ENCODE data around the gene RBFOX2.
"Not testable (repeated sequence)": the region's sequence is repeated elsewhere in the genome, so short reads cannot be mapped to it uniquely, and the experiment has no call there.

The RBFOX2 gene

DNA sequence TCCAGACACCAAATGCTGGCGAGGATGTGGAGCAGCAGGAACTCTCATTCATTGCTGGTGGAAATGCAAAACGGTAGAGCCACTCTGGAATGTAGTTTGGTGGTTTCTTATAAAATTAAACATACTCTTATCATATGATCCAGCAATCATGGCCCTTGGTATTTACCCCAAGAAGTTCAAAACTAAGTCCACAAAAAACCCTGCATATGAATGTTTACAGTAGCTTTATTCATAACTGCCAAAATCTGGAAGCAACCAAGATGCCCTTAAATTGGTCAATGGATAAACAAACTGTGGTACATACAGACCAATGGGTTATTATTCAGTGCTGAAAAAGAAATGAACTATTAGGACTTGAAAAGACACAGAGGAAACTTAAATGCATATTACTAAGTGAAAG is 223.2 kb downstream of the RBFOX2 start:
- Histone ChIP-seq H3K27ac (ENCODE audit: poor library complexity, severe bottlenecking) (no peak overlapping the region), H3K36me3 (ENCODE audit: low read depth) (peaks cover 89% of the 10 kb centered on the region), H3K9me3 (ENCODE audit: severe bottlenecking) (no peaks in the 10 kb centered on the region), H3K27me3 (ENCODE audit: insufficient read depth, poor library complexity, severe bottlenecking) (no peaks in the 10 kb centered on the region), H3K4me3 (ENCODE audit: severe bottlenecking) (no peak overlapping the region), H3K4me1 (ENCODE audit: insufficient read depth, poor library complexity, severe bottlenecking) (peaks cover 6% of the 10 kb centered on the region)
- ATAC-seq (ENCODE audit: low read depth) = no peak
- TF ChIP-seq, protein P1, sequence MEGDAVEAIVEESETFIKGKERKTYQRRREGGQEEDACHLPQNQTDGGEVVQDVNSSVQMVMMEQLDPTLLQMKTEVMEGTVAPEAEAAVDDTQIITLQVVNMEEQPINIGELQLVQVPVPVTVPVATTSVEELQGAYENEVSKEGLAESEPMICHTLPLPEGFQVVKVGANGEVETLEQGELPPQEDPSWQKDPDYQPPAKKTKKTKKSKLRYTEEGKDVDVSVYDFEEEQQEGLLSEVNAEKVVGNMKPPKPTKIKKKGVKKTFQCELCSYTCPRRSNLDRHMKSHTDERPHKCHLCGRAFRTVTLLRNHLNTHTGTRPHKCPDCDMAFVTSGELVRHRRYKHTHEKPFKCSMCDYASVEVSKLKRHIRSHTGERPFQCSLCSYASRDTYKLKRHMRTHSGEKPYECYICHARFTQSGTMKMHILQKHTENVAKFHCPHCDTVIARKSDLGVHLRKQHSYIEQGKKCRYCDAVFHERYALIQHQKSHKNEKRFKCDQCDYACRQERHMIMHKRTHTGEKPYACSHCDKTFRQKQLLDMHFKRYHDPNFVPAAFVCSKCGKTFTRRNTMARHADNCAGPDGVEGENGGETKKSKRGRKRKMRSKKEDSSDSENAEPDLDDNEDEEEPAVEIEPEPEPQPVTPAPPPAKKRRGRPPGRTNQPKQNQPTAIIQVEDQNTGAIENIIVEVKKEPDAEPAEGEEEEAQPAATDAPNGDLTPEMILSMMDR (IDR thresholded peaks at IDR 0.05; ENCODE audit: poor library complexity, severe bottlenecking) = no peak
- DNase-seq (ENCODE audit: low spot score) = no peak

DNA sequence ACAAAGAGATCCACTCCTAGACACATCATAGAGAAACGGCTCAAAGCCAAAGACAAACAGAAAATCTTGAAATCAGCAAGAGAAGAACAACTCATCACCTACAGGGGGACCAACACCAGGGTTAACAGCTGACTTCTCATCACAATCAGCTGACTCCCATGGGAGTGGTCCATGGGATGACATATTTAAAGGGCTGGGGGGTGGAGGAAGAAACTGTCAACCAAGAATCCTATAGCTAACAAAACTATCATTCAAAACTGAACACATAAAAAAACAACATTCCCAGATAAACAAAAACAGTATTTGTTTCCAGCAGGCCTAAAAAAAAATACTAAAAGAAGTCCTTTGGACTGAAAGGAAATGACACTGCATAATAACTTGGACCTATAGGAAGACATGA is 224.2 kb downstream of the RBFOX2 start:
- peaks cover 6% of the 10 kb centered on the region for H3K4me1 ChIP-seq (ENCODE audit: insufficient read depth, poor library complexity, severe bottlenecking)
- no peak overlapping the region for H3K4me3 ChIP-seq (ENCODE audit: severe bottlenecking)
- no peaks in the 10 kb centered on the region for H3K9me3 ChIP-seq (ENCODE audit: severe bottlenecking)
- TF ChIP-seq, protein P1 (IDR thresholded peaks at IDR 0.05; ENCODE audit: poor library complexity, severe bottlenecking) = no peak
- H3K36me3 ChIP-seq (ENCODE audit: low read depth) = peaks cover 79% of the 10 kb centered on the region
- ATAC-seq (ENCODE audit: low read depth) (no peak), DNase-seq (ENCODE audit: low spot score) (no peak)
- H3K27ac ChIP-seq (ENCODE audit: poor library complexity, severe bottlenecking) = no peak overlapping the region
- no peaks in the 10 kb centered on the region for H3K27me3 ChIP-seq (ENCODE audit: insufficient read depth, poor library complexity, severe bottlenecking)

DNA sequence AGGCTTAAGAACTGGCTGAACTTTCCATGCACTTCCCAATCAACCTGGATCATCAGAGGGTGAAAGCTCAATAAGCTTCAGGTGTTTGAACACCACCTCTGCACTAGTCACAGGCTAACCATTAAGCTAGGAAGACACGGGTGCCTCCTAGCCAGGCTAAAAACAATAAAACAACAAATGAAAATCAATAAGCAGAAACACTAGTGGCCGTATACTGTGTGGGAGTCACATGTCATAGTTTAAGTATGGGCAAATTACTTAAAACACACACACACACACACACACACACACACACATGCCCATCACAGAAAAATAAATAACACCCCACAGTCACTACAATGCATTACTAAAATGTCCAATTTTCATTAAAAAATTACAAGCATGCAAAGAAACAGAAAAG is 225.7 kb downstream of the RBFOX2 start:
- TF ChIP-seq, protein P1 (IDR thresholded peaks at IDR 0.05; ENCODE audit: poor library complexity, severe bottlenecking) = no peak
- no peak for ATAC-seq (ENCODE audit: low read depth)
- no peaks in the 10 kb centered on the region for H3K9me3 ChIP-seq (ENCODE audit: severe bottlenecking)

DNA sequence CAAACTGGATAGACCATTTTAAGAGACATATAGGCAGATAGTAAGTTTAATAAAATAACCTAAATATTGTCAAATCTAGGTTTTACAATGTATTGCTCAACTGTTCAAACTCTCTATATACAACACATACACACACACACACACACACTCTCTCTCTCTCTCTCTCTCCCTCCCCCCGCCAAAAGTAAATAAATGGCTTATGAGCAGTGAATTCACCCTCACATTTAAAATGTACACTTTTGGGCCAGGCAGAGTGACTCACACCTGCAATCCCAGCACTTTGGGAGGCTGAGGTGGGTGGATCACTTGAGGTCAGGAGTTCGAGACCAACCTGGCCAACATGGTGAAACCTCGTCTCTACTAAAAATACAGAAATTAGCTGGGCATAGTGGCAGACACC is 227.3 kb downstream of the RBFOX2 start:
- H3K36me3 ChIP-seq (ENCODE audit: low read depth) = peaks cover 56% of the 10 kb centered on the region
- not testable (repeated sequence) for H3K9me3 ChIP-seq (ENCODE audit: severe bottlenecking); H3K27me3 ChIP-seq (ENCODE audit: insufficient read depth, poor library complexity, severe bottlenecking); H3K4me3 ChIP-seq (ENCODE audit: severe bottlenecking); DNase-seq (ENCODE audit: low spot score); ATAC-seq (ENCODE audit: low read depth); H3K27ac ChIP-seq (ENCODE audit: poor library complexity, severe bottlenecking); H3K4me1 ChIP-seq (ENCODE audit: insufficient read depth, poor library complexity, severe bottlenecking)

More for the DNA sequence above, 225.7 kb downstream of the RBFOX2 start:
- peaks cover 72% of the 10 kb centered on the region for H3K36me3 ChIP-seq (ENCODE audit: low read depth)
- no peaks in the 10 kb centered on the region for H3K27me3 ChIP-seq (ENCODE audit: insufficient read depth, poor library complexity, severe bottlenecking)
- H3K27ac ChIP-seq (ENCODE audit: poor library complexity, severe bottlenecking) = no peak overlapping the region
- H3K4me3 ChIP-seq (ENCODE audit: severe bottlenecking) = no peak overlapping the region
- DNase-seq (ENCODE audit: low spot score) = no peak
- peaks cover 6% of the 10 kb centered on the region for H3K4me1 ChIP-seq (ENCODE audit: insufficient read depth, poor library complexity, severe bottlenecking)

DNA sequence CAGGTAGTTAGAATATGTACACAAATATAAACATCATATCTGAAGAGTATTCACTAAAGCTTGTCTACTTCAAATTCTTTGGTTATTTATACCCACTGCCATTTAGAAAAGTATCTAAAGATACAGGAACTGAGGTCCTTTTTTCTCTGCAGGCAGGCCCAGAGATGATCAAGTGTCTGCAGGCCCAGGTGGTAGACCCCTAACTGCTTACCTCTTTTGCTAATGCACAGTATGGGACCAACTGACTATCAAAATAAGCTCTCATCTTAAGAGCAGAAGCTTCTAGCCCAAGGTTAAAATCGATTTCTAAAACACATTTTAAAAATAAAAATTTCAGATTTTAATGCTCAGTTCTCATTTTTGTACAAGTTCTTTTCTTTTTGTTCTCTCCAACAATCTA is 229.5 kb downstream of the RBFOX2 start:
- Histone ChIP-seq H3K27me3 (ENCODE audit: insufficient read depth, poor library complexity, severe bottlenecking) (no peaks in the 10 kb centered on the region), H3K36me3 (ENCODE audit: low read depth) (peaks cover 40% of the 10 kb centered on the region), H3K4me1 (ENCODE audit: insufficient read depth, poor library complexity, severe bottlenecking) (peaks cover 6% of the 10 kb centered on the region), H3K9me3 (ENCODE audit: severe bottlenecking) (no peaks in the 10 kb centered on the region), H3K27ac (ENCODE audit: poor library complexity, severe bottlenecking) (no peak overlapping the region), H3K4me3 (ENCODE audit: severe bottlenecking) (no peak overlapping the region)
- DNase-seq (ENCODE audit: low spot score) = no peak
- TF ChIP-seq, protein P1 (IDR thresholded peaks at IDR 0.05; ENCODE audit: poor library complexity, severe bottlenecking) = no peak
- no peak for ATAC-seq (ENCODE audit: low read depth)

Measured in RWPE2 (cell line).